ENCODE measurements around the gene MSGN1. TPM values are rescaled to one million over a fixed set of nuclear protein-coding genes. Genes with fewer than 3 reads are reported as not detected.
"Not testable (repeated sequence)": the region's sequence is repeated elsewhere in the genome, so short reads cannot be mapped to it uniquely, and the experiment has no call there.

MSGN1 gene
- total and polyA plus RNA-seq, 2 donors, result not detected

DNA sequence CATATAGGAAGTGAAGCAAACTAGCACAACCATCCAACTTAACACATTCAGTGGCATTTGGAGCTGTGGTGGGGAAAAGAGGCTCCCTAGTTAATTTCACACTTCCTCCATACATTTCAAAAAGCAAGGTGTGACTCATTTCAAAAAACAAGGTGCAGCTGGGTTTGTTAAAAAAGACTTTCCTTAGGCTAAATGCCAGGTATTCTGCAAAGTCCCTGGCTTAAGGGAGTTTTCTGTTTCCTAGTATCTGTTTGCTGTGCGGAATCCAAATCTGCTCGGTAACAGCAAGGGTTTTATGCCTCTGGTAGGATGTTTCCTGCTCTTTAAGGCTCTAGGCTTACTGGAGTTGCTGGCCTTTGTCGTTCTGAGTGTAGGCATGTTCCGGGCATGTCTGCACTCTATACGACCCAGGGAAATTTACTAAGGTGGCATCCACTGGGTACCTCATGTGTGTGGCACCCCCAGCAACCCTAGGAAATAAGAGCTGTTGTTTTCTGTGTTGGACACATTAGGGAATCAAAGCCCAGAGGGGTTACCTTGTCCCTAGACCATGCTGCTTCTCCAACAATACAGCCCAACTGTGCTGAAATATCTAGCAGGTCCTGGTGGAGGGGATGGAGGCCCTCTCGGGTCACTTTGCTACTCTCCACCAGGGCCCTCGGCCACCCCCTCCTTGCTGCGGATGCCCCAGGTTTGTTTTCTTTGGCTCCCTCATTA, 634 bp upstream of the MSGN1 start:
- Histone ChIP-seq H3K4me3 (ENCODE audit: low read depth, low read length) (no peak overlapping the region), H3K4me1 (ENCODE audit: insufficient read depth) (no peaks in the 10 kb centered on the region), H3K36me3 (ENCODE audit: insufficient read depth) (no peaks in the 10 kb centered on the region), H3K27ac (ENCODE audit: low read depth) (no peak overlapping the region)
- DNase-seq (ENCODE audit: extremely low spot score), result no peak
- WGBS, result 68% methylated on average over 8 of the region's 8 CpGs

- Histone ChIP-seq H3K36me3 (ENCODE audit: insufficient read depth) (no peaks in the 10 kb centered on the region), H3K4me1 (ENCODE audit: insufficient read depth) (no peaks in the 10 kb centered on the region), H3K4me3 (ENCODE audit: low read depth, low read length) (no peak overlapping the region), H3K27ac (ENCODE audit: low read depth) (no peak overlapping the region)
- WGBS, result 80% methylated on average over 2 of the region's 2 CpGs
- no peak for DNase-seq (ENCODE audit: extremely low spot score)
Measured at GRCh38 chr2:17818235-17818815, 2.1 kb downstream of the MSGN1 start.

DNA sequence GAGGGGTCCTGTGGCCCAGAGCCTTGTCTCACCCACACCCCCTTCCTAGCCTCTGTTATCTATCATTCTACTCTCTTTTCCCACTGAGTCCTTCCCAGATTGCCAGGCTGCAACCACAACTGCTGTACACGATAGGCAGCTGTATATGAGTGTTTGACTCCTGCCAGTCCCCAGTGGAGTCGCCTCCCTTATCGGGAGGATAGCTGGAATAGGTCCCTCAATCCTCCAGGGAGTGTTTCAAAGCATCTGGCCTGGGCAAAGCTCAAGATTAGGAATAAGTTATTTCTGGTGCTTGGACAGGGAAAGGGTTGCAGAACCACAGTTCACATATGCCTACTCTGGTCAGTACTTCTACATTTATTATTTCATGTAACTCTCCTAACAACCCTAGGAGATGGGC, 4.8 kb downstream of the MSGN1 start:
- H3K27ac ChIP-seq (ENCODE audit: low read depth), result no peak overlapping the region
- 78% methylated on average over 3 of the region's 3 CpGs for WGBS

GRCh38 chr2:17821535-17822444, 5.5 kb downstream of the MSGN1 start:
- Histone ChIP-seq H3K27ac (ENCODE audit: low read depth) (no peak overlapping the region), H3K4me3 (ENCODE audit: low read depth, low read length) (no peak overlapping the region), H3K36me3 (ENCODE audit: insufficient read depth) (no peaks in the 10 kb centered on the region), H3K4me1 (ENCODE audit: insufficient read depth) (no peaks in the 10 kb centered on the region)
- DNase-seq (ENCODE audit: extremely low spot score), result no peak
- WGBS, result 61% methylated on average over 7 of the region's 7 CpGs

More for the DNA sequence above, 4.8 kb downstream of the MSGN1 start:
- Histone ChIP-seq H3K36me3 (ENCODE audit: insufficient read depth) (no peaks in the 10 kb centered on the region), H3K4me1 (ENCODE audit: insufficient read depth) (no peaks in the 10 kb centered on the region), H3K4me3 (ENCODE audit: low read depth, low read length) (no peak overlapping the region)
- DNase-seq (ENCODE audit: extremely low spot score), result no peak

- 64% methylated on average over 4 of the region's 4 CpGs for WGBS
- no peak overlapping the region for H3K27ac ChIP-seq (ENCODE audit: low read depth)
- DNase-seq (ENCODE audit: extremely low spot score), result no peak
- no peaks in the 10 kb centered on the region for H3K4me1 ChIP-seq (ENCODE audit: insufficient read depth)
- no peak overlapping the region for H3K4me3 ChIP-seq (ENCODE audit: low read depth, low read length)
- H3K36me3 ChIP-seq (ENCODE audit: insufficient read depth), result no peaks in the 10 kb centered on the region
Measured at GRCh38 chr2:17822445-17823117, 6.3 kb downstream of the MSGN1 start.

DNA sequence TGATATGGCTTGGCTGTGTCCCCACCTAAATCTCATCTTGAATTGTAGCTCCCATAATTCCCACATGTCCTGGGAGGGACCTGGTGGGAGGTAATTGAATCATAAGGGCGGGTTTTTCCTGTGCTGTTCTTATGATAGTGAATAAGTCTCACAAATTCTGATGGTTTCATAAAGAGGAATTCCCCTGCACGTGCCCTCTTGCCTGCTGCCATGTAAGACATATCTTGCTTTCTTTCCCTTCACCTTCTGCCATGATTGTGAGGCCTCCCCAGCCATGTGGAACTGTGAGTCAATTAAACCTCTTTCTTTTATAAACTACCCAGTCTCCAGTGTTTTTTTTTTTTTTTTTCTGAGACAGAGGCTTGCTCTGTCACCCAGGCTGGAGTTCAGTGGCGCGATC, 7.4 kb downstream of the MSGN1 start:
- DNase-seq (ENCODE audit: extremely low spot score); H3K4me3 ChIP-seq (ENCODE audit: low read depth, low read length); H3K4me1 ChIP-seq (ENCODE audit: insufficient read depth); H3K27ac ChIP-seq (ENCODE audit: low read depth); H3K36me3 ChIP-seq (ENCODE audit: insufficient read depth): not testable (repeated sequence)
- 96% methylated on average over 4 of the region's 4 CpGs for WGBS

- DNase-seq (ENCODE audit: extremely low spot score), result no peak
Measured at GRCh38 chr2:17827316-17827715, 11.1 kb downstream of the MSGN1 start.

DNA sequence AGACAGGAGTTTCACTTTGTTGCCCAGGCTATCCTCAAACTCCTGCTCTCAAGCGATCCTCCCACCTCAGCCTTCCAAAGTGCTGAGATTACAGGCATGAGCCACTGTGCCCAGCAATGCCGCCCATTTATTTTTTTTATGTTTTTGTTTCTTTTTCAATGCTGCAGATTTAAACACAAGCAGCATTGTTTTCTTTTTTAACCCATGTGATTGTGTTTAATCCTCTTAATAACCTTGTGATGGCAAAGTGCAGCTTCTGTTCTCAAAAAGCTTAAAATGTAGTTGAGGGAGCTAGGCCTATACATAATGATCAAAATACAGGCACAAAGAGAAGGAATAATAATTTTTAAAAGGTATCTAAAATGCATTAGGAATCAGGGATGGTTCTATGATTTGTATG, 11.5 kb downstream of the MSGN1 start:
- Histone ChIP-seq H3K4me3 (ENCODE audit: low read depth, low read length) (no peak overlapping the region), H3K36me3 (ENCODE audit: insufficient read depth) (no peaks in the 10 kb centered on the region), H3K4me1 (ENCODE audit: insufficient read depth) (no peaks in the 10 kb centered on the region), H3K27ac (ENCODE audit: low read depth) (no peak overlapping the region)
- no peak for DNase-seq (ENCODE audit: extremely low spot score)
- 95% methylated on average over 2 of the region's 2 CpGs for WGBS

More at GRCh38 chr2:17827316-17827715, 11.1 kb downstream of the MSGN1 start:
- 78% methylated on average over 5 of the region's 5 CpGs for WGBS
- Histone ChIP-seq H3K4me3 (ENCODE audit: low read depth, low read length) (no peak overlapping the region), H3K36me3 (ENCODE audit: insufficient read depth) (no peaks in the 10 kb centered on the region), H3K27ac (ENCODE audit: low read depth) (no peak overlapping the region), H3K4me1 (ENCODE audit: insufficient read depth) (no peaks in the 10 kb centered on the region)

DNA sequence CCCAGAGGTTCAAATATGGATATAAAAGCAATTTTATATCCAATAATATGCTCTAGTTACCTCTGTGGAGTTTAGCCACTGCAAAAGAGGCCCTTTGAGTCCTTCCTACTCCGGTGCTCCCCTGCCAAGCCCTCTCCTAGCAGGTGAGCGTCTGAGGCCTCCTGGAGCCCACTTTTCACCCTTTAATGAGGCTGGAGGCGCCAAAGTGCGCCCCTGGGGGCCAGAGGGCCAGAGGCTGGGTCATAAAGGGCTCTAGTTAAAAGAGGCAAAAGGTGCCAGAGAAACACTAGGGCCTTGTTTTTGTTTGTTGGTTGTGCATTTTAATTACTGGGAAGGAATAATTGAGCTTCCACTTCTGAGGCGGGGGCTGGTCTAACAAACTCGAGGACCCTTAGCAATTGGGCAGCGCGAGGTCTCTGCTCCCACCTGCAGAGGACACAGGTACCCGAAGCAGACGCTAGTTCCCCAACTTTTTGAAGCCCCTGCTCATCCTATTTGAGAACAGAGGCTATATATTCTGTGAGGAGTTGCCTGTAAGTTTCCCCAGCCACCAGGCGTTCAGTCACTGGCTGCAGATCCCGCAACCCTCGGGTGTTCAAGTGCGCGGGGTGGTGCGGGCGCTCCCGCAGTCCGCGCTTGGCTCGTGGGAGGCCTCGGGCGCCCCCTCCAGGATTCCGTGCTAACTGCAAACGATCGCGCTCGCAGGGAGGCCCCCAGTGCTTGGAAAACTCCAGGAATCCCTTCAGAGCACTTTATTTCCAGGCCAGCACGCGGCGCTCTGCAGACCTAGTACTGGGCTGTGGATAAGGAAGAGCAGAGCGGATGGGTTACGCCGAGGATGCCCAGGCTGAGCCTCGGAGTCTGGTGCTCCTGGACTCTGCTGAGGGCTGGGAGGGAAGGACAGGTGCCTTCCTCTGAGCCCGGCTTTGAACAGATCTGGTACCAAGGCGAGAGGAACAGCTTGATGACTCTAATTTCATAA, 14.1 kb downstream of the MSGN1 start:
- peak; percentile 45 for DNase-seq (ENCODE audit: extremely low spot score)
- WGBS, result 11% methylated on average over 37 of the region's 37 CpGs
- Histone ChIP-seq H3K36me3 (ENCODE audit: insufficient read depth) (no peaks in the 10 kb centered on the region), H3K27ac (ENCODE audit: low read depth) (no peak overlapping the region), H3K4me3 (ENCODE audit: low read depth, low read length) (no peak overlapping the region), H3K4me1 (ENCODE audit: insufficient read depth) (no peaks in the 10 kb centered on the region)

DNA sequence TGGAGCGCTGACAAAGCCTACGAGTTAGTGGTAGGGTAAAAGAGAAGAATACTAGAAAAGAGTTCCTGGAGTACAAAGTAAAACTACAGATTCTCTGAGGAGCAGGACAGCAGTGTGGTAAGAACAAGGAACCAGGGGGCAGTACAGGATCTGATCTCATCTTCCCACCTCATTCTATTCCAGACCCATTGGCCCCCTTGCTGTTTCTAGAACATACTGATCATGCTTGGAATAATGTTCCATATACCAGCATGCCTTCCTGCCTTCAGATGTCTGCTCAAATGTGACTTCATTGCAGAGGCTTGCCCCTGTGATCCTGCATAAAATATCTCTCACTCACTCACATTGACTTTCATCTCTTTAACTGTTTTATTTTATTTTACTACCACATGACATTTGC, 19.3 kb downstream of the MSGN1 start:
- no peak overlapping the region for H3K27ac ChIP-seq (ENCODE audit: low read depth)
- H3K4me1 ChIP-seq (ENCODE audit: insufficient read depth), result no peaks in the 10 kb centered on the region
- H3K4me3 ChIP-seq (ENCODE audit: low read depth, low read length), result no peak overlapping the region
- WGBS, result 89% methylated on average over 2 of the region's 2 CpGs
- H3K36me3 ChIP-seq (ENCODE audit: insufficient read depth), result no peaks in the 10 kb centered on the region
- DNase-seq (ENCODE audit: extremely low spot score), result no peak

DNA sequence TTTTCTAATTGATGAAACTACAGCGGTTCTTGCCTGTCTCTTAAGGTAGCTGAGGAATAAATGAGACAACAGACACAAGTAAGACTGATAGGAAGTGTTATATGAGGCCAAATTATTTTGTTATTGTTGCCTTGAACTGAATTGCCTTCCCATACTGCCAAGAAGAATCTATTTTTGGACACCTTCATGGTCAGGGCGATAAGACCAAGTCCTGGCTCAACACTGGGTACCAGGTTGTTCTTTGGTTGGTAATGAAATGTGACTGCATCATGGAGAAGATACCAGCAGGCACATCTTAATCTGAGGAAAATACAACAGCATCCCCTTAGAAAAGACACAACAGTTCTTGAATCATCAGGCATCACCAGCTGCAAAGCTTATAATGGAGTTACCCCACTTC, 23.7 kb downstream of the MSGN1 start:
- no peak overlapping the region for H3K27ac ChIP-seq (ENCODE audit: low read depth)
- no peaks in the 10 kb centered on the region for H3K4me1 ChIP-seq (ENCODE audit: insufficient read depth)
- no peaks in the 10 kb centered on the region for H3K36me3 ChIP-seq (ENCODE audit: insufficient read depth)
- no peak overlapping the region for H3K4me3 ChIP-seq (ENCODE audit: low read depth, low read length)
- WGBS, result 89% methylated on average over 2 of the region's 2 CpGs
- no peak for DNase-seq (ENCODE audit: extremely low spot score)

DNA sequence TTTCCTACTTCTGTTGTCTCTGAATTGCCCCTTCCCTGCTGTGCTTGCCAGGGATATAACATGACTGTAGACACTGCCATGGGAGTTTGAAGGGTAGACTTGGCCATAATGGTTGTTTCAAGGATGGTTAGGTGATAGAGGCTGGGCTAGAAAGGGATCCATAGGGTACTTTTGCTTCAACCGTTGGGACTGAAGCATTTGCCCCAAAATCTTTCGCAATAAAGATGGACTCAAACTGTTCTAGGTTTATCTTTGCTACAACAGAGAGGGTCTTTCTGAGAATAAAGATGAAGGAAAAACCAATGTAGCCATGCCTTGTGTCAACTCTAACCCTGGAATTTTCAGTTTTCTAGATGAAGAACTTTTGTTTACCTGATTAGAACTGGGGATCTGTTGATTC, 27.2 kb downstream of the MSGN1 start:
- no peaks in the 10 kb centered on the region for H3K36me3 ChIP-seq (ENCODE audit: insufficient read depth)
- no peak overlapping the region for H3K27ac ChIP-seq (ENCODE audit: low read depth)
- no peak overlapping the region for H3K4me3 ChIP-seq (ENCODE audit: low read depth, low read length)
- H3K4me1 ChIP-seq (ENCODE audit: insufficient read depth), result no peaks in the 10 kb centered on the region
- DNase-seq (ENCODE audit: extremely low spot score), result no peak
- WGBS, result 71% methylated on average over 2 of the region's 2 CpGs

Data from urinary bladder (tissue), 4 donors.